ENCODE data around the gene JARID2. TPM values are rescaled to one million over a fixed set of nuclear protein-coding genes. Genes with fewer than 3 reads are reported as not detected.

Gene JARID2
- total and polyA plus RNA-seq, 2 of the 8 experiments (the other 6 are each of a cell fraction or from before 2014, with no cell fraction given), result 60.1 to 239 TPM

DNA sequence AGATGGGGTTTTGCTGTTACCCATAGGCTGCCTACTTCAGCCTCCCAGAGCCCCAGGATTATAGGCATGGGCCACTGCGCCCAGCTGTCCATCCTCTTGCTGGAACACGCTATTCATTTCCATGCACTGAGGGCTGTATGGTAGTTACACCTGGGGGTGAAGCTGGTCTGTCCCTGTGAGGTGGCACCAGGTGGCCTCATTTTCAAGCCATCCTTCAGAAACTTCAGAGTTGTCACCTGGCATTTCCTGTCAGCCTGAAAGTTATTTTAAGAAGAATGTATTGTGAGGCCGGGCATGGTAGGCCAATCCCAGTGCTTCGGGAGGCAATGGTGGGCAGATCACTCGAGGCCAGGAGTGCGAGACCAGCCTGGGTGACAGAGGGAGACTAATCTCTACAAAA is 269.4 kb downstream of the JARID2 start:
- Histone ChIP-seq H4K91ac (replicated peaks; ENCODE audit: insufficient read length, low read length) (no peak overlapping the region), H3K4me2 (ENCODE audit: insufficient read depth in 1 of 2, low read depth in 2 of 2, low read length in 2 of 2) (no peak overlapping the region), H2BK120ac (replicated peaks; ENCODE audit: low read depth, low read length) (no peak overlapping the region), H2AK5ac (ENCODE audit: low read depth, low read length) (no peak overlapping the region), H3K9me3 (ENCODE audit: insufficient read depth in 2 of 2, low read depth in 1 of 2, low read length in 1 of 2) (no peaks in the 10 kb centered on the region), H3K4me3 (ENCODE audit: extremely low read depth in 1 of 4, insufficient read depth in 2 of 4, low read depth in 3 of 4, low read length in 4 of 4) (no peak overlapping the region), H3K79me2 (ENCODE audit: control insufficient read depth in 1 of 2, insufficient read depth in 2 of 2, low read length in 2 of 2) (peaks cover 0 to 17% of the 10 kb centered on the region in 2 experiments; a peak in 1 of 4 replicates), H2BK15ac (ENCODE audit: low read length) (no peak overlapping the region), H3K4me1 (replicated peaks in 1 of 4; ENCODE audit: control insufficient read depth in 3 of 4, insufficient read depth in 4 of 4, low read length in 3 of 4) (no peaks in the 10 kb centered on the region; a peak in 1 of 7 replicates), H3K56ac (replicated peaks; ENCODE audit: insufficient read length, low read depth, low read length) (no peak overlapping the region), H4K8ac (ENCODE audit: extremely low read depth, insufficient read depth, low read length) (no peak overlapping the region), H3K36me3 (ENCODE audit: control insufficient read depth in 2 of 4, insufficient read depth in 4 of 4, low read length in 3 of 4) (peaks cover 35 to 99% (median 79%) of the 10 kb centered on the region in 4 experiments), H3K23me2 (ENCODE audit: low read depth, low read length) (no peaks in the 10 kb centered on the region), H3K14ac (ENCODE audit: insufficient read length) (no peak overlapping the region), H3K79me1 (ENCODE audit: low read depth, low read length) (peaks cover 7% of the 10 kb centered on the region; the same call in 1 of the 2 replicates), H2AFZ (ENCODE audit: low read length) (no peak overlapping the region), H3K4ac (replicated peaks; ENCODE audit: insufficient read length, low read depth, low read length) (no peak overlapping the region), H3K27me3 (replicated peaks in 1 of 4; ENCODE audit: control insufficient read depth in 3 of 4, extremely low read depth in 1 of 4, insufficient read depth in 3 of 4, low read length in 3 of 4) (no peaks in the 10 kb centered on the region), H4K5ac (ENCODE audit: insufficient read length, low read depth, low read length) (no peak overlapping the region), H2BK20ac (ENCODE audit: low read length) (no peak overlapping the region), H2BK12ac (ENCODE audit: low read depth, low read length) (no peak overlapping the region), H2BK5ac (ENCODE audit: low read depth, low read length) (no peak overlapping the region), H3K9ac (replicated peaks in 1 of 4; ENCODE audit: extremely low read depth in 1 of 4, low read depth in 3 of 4, low read length in 3 of 4) (no peak overlapping the region), H4K20me1 (replicated peaks in 1 of 2; ENCODE audit: control insufficient read depth in 1 of 2, insufficient read depth in 2 of 2, low read length in 2 of 2) (peaks cover 15 to 35% of the 10 kb centered on the region in 2 experiments), H3K18ac (ENCODE audit: extremely low read depth, low read length) (no peak overlapping the region), H3K27ac (ENCODE audit: low read depth, low read length) (no peak overlapping the region), H3K23ac (ENCODE audit: insufficient read length) (no peak overlapping the region)
- ChIA-PET POLR2A (ENCODE audit: partially characterized antibody) (interaction anchor here (0.9 kb wide), 1 partner anchor 62 kb away, joined by 3 read pairs; no protein-coding TSS in a partner anchor), CTCF (ENCODE audit: partially characterized antibody) (interaction anchor here (0.5 to 4.9 kb wide), 3 partner anchors 89 to 599 kb away, joined by 3 to 24 read pairs (median 3); no protein-coding TSS in a partner anchor)
- no peak for DNase-seq (ENCODE audit: low read depth in 1 of 2, low spot score in 2 of 2)
- 89% methylated on average over 6 of the region's 6 CpGs; no CpG with 5 or more reads in 1 of the 2 experiments for WGBS, 2 experiments (ENCODE audit: extremely low coverage in 1 of 2, insufficient coverage in 1 of 2, insufficient read length in 1 of 2, insufficient replicate concordance in 2 of 2, low coverage in 1 of 2, low lambda C conversion rate in 2 of 2, missing lambda C conversion rate in 1 of 2)
- TF ChIP-seq POLR2AphosphoS5 (IDR thresholded peaks at IDR 0.05; ENCODE audit: low read depth, low read length), result peak; percentile 46; the same call in 1 of the 2 replicates
- no peak for TF ChIP-seq HDAC6 (IDR thresholded peaks at IDR 0.05; ENCODE audit: low read depth, low read length)
- FAIRE-seq, result no peak
